Activated T-cell treated with anti-CD3 and anti-CD28 coated beads, Interleukin-2, amount 50 U/mL, for 24 hours (primary cell): Measurements from ENCODE around the gene SLC24A1.

ENCODE experiments used
- DNase-seq: peaks from one replicate; pipeline ENCODE4 v3.0.0-alpha.2; 2020
- H3K27ac Mint-ChIP-seq: 2 replicates; pipeline ENCODE4 v1.8.0; 2020; ENCODE audit warnings: mild to moderate bottlenecking, mixed read lengths
- H3K27me3 Mint-ChIP-seq: 2 replicates; pipeline ENCODE4 v1.8.0; 2020; ENCODE audit warnings: mixed read lengths
- H3K36me3 Mint-ChIP-seq: 2 replicates; pipeline ENCODE4 v1.8.0; 2020; ENCODE audit warnings: low read depth, mixed read lengths
- H3K4me1 Mint-ChIP-seq: 2 replicates; pipeline ENCODE4 v1.8.0; 2020; ENCODE audit warnings: low read depth, mixed read lengths
- H3K4me3 Mint-ChIP-seq: 2 replicates; pipeline ENCODE4 v1.8.0; 2020; ENCODE audit warnings: mild to moderate bottlenecking, moderate library complexity, mixed read lengths
- H3K9me3 Mint-ChIP-seq: 2 replicates; pipeline ENCODE4 v1.8.0; 2020; ENCODE audit warnings: mixed read lengths

SLC24A1 gene

GRCh38 chr15:65695081-65695480 lies 73.3 kb downstream of the SLC24A1 start:
- peaks cover 80% of the 10 kb centered on the region for H3K36me3 Mint-ChIP-seq
- no peak for DNase-seq
- no peaks in the 10 kb centered on the region for H3K4me1 Mint-ChIP-seq
- no peak overlapping the region for H3K27ac Mint-ChIP-seq
- H3K4me3 Mint-ChIP-seq, result no peak overlapping the region
- H3K27me3 Mint-ChIP-seq, result no peaks in the 10 kb centered on the region
- H3K9me3 Mint-ChIP-seq, result no peaks in the 10 kb centered on the region
